NT2/D1 (cell line): ENCODE data around the gene ZNF726.

Source experiments
- YY1 ChIP-seq: IDR thresholded peaks from 2 replicates; pipeline ENCODE4 v1.6.1; 2011; ENCODE audit not compliant: insufficient read length, insufficient read depth
- ZNF274 ChIP-seq: IDR thresholded peaks from 2 replicates; pipeline ENCODE4 v1.6.1; 2011; ENCODE audit warnings: mild to moderate bottlenecking, low read depth, low read length

GRCh38 chr19:23917856-23918255 is 3.2 kb downstream of the ZNF726 start:
- TF ChIP-seq ZNF274 (no peak), YY1 (no peak)
